K562 (cell line): ENCODE results near the gene LY6G6F. TPM values are rescaled to one million over a fixed set of nuclear protein-coding genes. Genes with fewer than 3 reads are reported as not detected.

Experiments used
- ATAC-seq: fragments of 200-7000 bp; cut with Tn5 transposase; 3 replicates; pipeline ENCODE4 v1.9.1; 2020; ENCODE audit warnings: moderate library complexity
- BruUV-seq: library from RNA; stranded (reverse); fragments of 400-500 nt; replicated peaks from 2 replicates; lab custom pipeline; 2021; lab: Mats Ljungman, UMichigan
- CTCF ChIA-PET: fragments of 300-600 bp; formaldehyde crosslinking; extraction: SDS; loops from one replicate; lab custom pipeline; 2021; ENCODE audit warnings: low intra/inter-chr PET ratio; lab: Yijun Ruan, JAX
- POLR2A ChIA-PET: fragments of 300-600, 350-650 bp; sonication (Branson Sonifier 250); formaldehyde crosslinking; extraction: SDS; loops from one replicate; lab custom pipeline; 2021; ENCODE audit warnings: antibody characterized with exemption, inconsistent platforms; lab: Yijun Ruan, JAX
- DNase-seq, 4 experiments: peaks; one replicate each; pipeline versions ENCODE4 v3.0.0 to v3.0.0-alpha.2; 2011 to 2018; ENCODE audit warnings: low spot score in 3 of 4, mixed read lengths in 3 of 4; ENCODE audit errors: extremely low read depth in 1 of 4
- FAIRE-seq: peaks from 2 replicates; lab custom pipeline; 2011; peaks lifted over from hg19 to GRCh38; lab: Jason Lieb, UNC
- H2AFZ ChIP-seq: 2 replicates; pipeline ENCODE4 v1.6.0; 2011; ENCODE audit warnings: low read depth, low read length, control low read depth, inconsistent platforms
- H3K27ac ChIP-seq: fragments of 200-600 bp; 3 replicates; pipeline ENCODE4 v1.8.0; 2011; ENCODE audit warnings: low read depth, mild to moderate bottlenecking, control low read depth, inconsistent platforms, low read length, moderate library complexity, mixed read lengths; ENCODE audit errors: extremely low read depth
- H3K27me3 ChIP-seq, 2 experiments: fragments of 300-600 bp in 1 of 2; 2 replicates in 1 of 2; 3 replicates in 1 of 2; pipeline versions ENCODE4 v1.6.0 to v1.8.0; 2011; ENCODE audit warnings: inconsistent platforms in 2 of 2, low read length in 2 of 2, mild to moderate bottlenecking in 1 of 2, mixed read lengths in 1 of 2, moderate library complexity in 1 of 2; ENCODE audit not compliant: control insufficient read depth in 2 of 2, insufficient read depth in 2 of 2
- H3K36me3 ChIP-seq: fragments of 300-600 bp; 3 replicates; pipeline ENCODE4 v1.8.0; 2011; ENCODE audit warnings: mild to moderate bottlenecking, low read length, inconsistent platforms; ENCODE audit not compliant: control insufficient read depth, insufficient read depth
- H3K4me1 ChIP-seq, 2 experiments: fragments of 200-600 bp in 1 of 2; replicated peaks in 1 of 2; 2 replicates in 1 of 2; 3 replicates in 1 of 2; pipeline versions ENCODE4 v1.5.1 to v1.8.0; 2011; ENCODE audit warnings: inconsistent platforms in 2 of 2, low read length in 2 of 2, mild to moderate bottlenecking in 1 of 2, mixed read lengths in 1 of 2, moderate library complexity in 1 of 2; ENCODE audit not compliant: control insufficient read depth in 2 of 2, insufficient read depth in 2 of 2
- H3K4me2 ChIP-seq: 2 replicates; pipeline ENCODE4 v1.6.1; 2011; ENCODE audit warnings: low read length, control low read depth, inconsistent platforms, mixed read lengths; ENCODE audit not compliant: insufficient read depth
- H3K4me3 ChIP-seq: fragments of 200-600 bp; sonication (generic), shearing (Covaris generic); 2 replicates; pipeline ENCODE4 v1.5.1; 2016; ENCODE audit warnings: control low read depth, inconsistent platforms
- H3K79me2 ChIP-seq: fragments of 200-600 bp; 3 replicates; pipeline ENCODE4 v1.8.0; 2011; ENCODE audit warnings: low read length, inconsistent platforms; ENCODE audit not compliant: control insufficient read depth, insufficient read depth
- H3K9ac ChIP-seq, 2 experiments: 2 replicates each; pipeline versions ENCODE4 v1.6.0 to v1.6.1; 2011; ENCODE audit warnings: low read depth in 2 of 2, low read length in 2 of 2, control low read depth in 1 of 2, inconsistent platforms in 1 of 2, mild to moderate bottlenecking in 1 of 2, mixed read lengths in 1 of 2; ENCODE audit not compliant: insufficient read depth in 1 of 2
- H3K9me1 ChIP-seq: one replicate; pipeline ENCODE4 v1.6.0; 2011; ENCODE audit warnings: inconsistent platforms, mild to moderate bottlenecking, low read length, moderate library complexity; ENCODE audit not compliant: control insufficient read depth, insufficient read depth
- H3K9me3 ChIP-seq: replicated peaks from 2 replicates; pipeline ENCODE4 v1.5.1; 2011; ENCODE audit warnings: low read depth, low read length, inconsistent platforms; ENCODE audit not compliant: control insufficient read depth, insufficient read depth
- H4K20me1 ChIP-seq: replicated peaks from 2 replicates; pipeline ENCODE4 v1.6.1; 2011; ENCODE audit warnings: low read length, inconsistent platforms, mixed read lengths; ENCODE audit not compliant: control insufficient read depth, insufficient read depth
- CBFB ChIP-seq: sonication (generic); formaldehyde crosslinking; IDR thresholded peaks from 2 replicates; pipeline ENCODE4 v1.4.0; 2020; ENCODE audit warnings: mild to moderate bottlenecking, missing genetic modification reagents
- CHAMP1 ChIP-seq: fragments of 450-650 bp; IDR thresholded peaks from 2 replicates; pipeline ENCODE4 v1.6.1; 2016; ENCODE audit warnings: mild to moderate bottlenecking
- E4F1 ChIP-seq: fragments of 250-450 bp; sonication (Bioruptor Pico); IDR thresholded peaks from 2 replicates; pipeline ENCODE4 v1.5.0; 2021; ENCODE audit warnings: mild to moderate bottlenecking, borderline replicate concordance
- FOXK1 ChIP-seq: sonication (generic); formaldehyde crosslinking; IDR thresholded peaks from 2 replicates; pipeline ENCODE4 v1.8.0; 2022; ENCODE audit warnings: missing genetic modification reagents, mild to moderate bottlenecking, borderline replicate concordance
- GABPB1 ChIP-seq: sonication (generic); formaldehyde crosslinking; IDR thresholded peaks from 2 replicates; pipeline ENCODE4 v1.8.0; 2022; ENCODE audit warnings: mild to moderate bottlenecking, missing genetic modification reagents
- MED1 ChIP-seq: sonication (generic); formaldehyde crosslinking; IDR thresholded peaks from 2 replicates; pipeline ENCODE4 v1.8.1; 2023; ENCODE audit warnings: missing genetic modification reagents, borderline replicate concordance
- PHB2 ChIP-seq: fragments of 450-650 bp; IDR thresholded peaks from 2 replicates; pipeline ENCODE4 v1.6.1; 2017; ENCODE audit warnings: low read depth
- RAD51 ChIP-seq: fragments of 450-650 bp; IDR thresholded peaks from 2 replicates; pipeline ENCODE4 v1.7.1; 2016; ENCODE audit warnings: low read depth, mild to moderate bottlenecking, borderline replicate concordance
- SNRNP70 ChIP-seq: fragments of 200-400 bp; formaldehyde crosslinking; optimal IDR thresholded peaks from 2 replicates; pipeline ENCODE3; 2017; ENCODE audit warnings: low read depth, low read length
- TCF7L2 ChIP-seq: fragments of 150-350 bp; IDR thresholded peaks from 2 replicates; pipeline ENCODE4 v1.6.1; 2016; ENCODE audit warnings: low read depth, mild to moderate bottlenecking, low read length, moderate library complexity
- ZBTB5 ChIP-seq: fragments of 450-650 bp; IDR thresholded peaks from 2 replicates; pipeline ENCODE4 v1.6.1; 2017; ENCODE audit warnings: antibody characterized with exemption
- WGBS: fragments of 100-300 bp; shearing (Covaris generic); methylation state at CpG from one replicate; pipeline ENCODE4 v1.1.6; 2016; ENCODE audit warnings: low coverage, mixed read lengths; ENCODE audit not compliant: insufficient coverage; ENCODE audit errors: missing lambda C conversion rate; 5-methylcytosine and 5-hydroxymethylcytosine counted together
- in situ Hi-C: fragments of 300-500 bp; cut with MboI; formaldehyde crosslinking; loops from 4 replicates; pipeline ENCODE4 v1.15.0; 2018; ENCODE audit warnings: inconsistent platforms, mixed read lengths
- intact Hi-C: fragments of 100-400 bp; cut with micrococcal nuclease; formaldehyde crosslinking; loops from 2 replicates; pipeline ENCODE4 v1.14.2; 2022
- polyA plus RNA-seq, 8 experiments: library from polyadenylated mRNA; depleted of rRNA in 4 of 8; stranded (reverse) in 5 of 8; unstranded in 3 of 8; fragments of >200 nt; fragmentation: Nextera tagmentation in 2 of 8; fragmentation: Illumina TruSeq in 1 of 8; extraction: Ambion mirVana in 2 of 8; extraction: Trizol in 1 of 8; gene quantifications; 2 replicates each; pipeline versions ENCODE4 v1.2.1 to v1.2.3, GENCODE V29; 2011 to 2014; ENCODE audit warnings: inconsistent platforms in 1 of 8, missing spikeins in 1 of 8
- total RNA-seq, 7 experiments: library from RNA; depleted of rRNA in 6 of 7; stranded (reverse); fragments of >200 nt in 6 of 7; fragmentation: Illumina TruSeq in 2 of 7; extraction: Trizol in 2 of 7; gene quantifications; 2 replicates each; pipeline versions ENCODE4 v1.2.1 to v1.2.3, GENCODE V29; 2011 to 2021; ENCODE audit warnings: low replicate concordance in 1 of 7

Gene LY6G6F
- total and polyA plus RNA-seq, 9 of the 15 experiments (the other 6 are each of a cell fraction or from before 2014, with no cell fraction given): 0.14 to 0.50 (median 0.28) TPM; not detected in 2

GRCh38 chr6:31725502-31726350 is 19.1 kb downstream of the LY6G6F start (continued):
- TF ChIP-seq TCF7L2 (no peak), MED1 (CRISPR knock-in tag) (no peak), RAD51 (peak; percentile 22; the same call in 1 of the 2 replicates), PHB2 (no peak)

GRCh38 chr6:31727034-31727716 is 20.5 kb downstream of the LY6G6F start:
- Histone ChIP-seq H3K4me1 (peaks cover 46 to 70% of the 10 kb centered on the region in 2 experiments), H3K4me3 (no peak overlapping the region), H3K9me3 (no peaks in the 10 kb centered on the region), H4K20me1 (no peaks in the 10 kb centered on the region), H3K27me3 (no peaks in the 10 kb centered on the region), H3K9ac (peak overlapping the region; percentile 38 to 82), H2AFZ (peak overlapping the region; percentile 71), H3K4me2 (peak overlapping the region; percentile 37), H3K36me3 (peaks cover 47% of the 10 kb centered on the region), H3K79me2 (peaks cover 19% of the 10 kb centered on the region; the same call in 2 of the 3 replicates), H3K27ac (peak overlapping the region; percentile 64), H3K9me1 (peaks cover 5% of the 10 kb centered on the region)
- in situ Hi-C loops (no loop called here), intact Hi-C loops (no loop called here)
- ATAC-seq (no peak), DNase-seq (peak in 1 of 4 experiments; percentile 72), FAIRE-seq (no peak)
- 38% methylated on average over 7 of the region's 7 CpGs for WGBS
- ChIA-PET CTCF (no interaction called here), POLR2A (interaction anchor here (0.5 to 15.0 kb wide), 22 partner anchors 8 to 377 kb away, joined by 3 to 236 read pairs (median 3); partner anchors contain the start of genes ABHD16A, BAG6, C6orf47 and CLIC1)
- BruUV-seq: no TSS peak
- TF ChIP-seq FOXK1 (CRISPR knock-in tag) (peak; percentile 40; the same call in 1 of the 2 replicates), ZBTB5 (peak; percentile 40; the same call in 1 of the 2 replicates), CBFB (CRISPR knock-in tag) (no peak), E4F1 (CRISPR knock-in tag) (no peak), CHAMP1 (no peak), GABPB1 (CRISPR knock-in tag) (no peak), SNRNP70 (peak; percentile 27)
